Vagina (tissue), 2 donors: ENCODE measurements around the gene ZBTB25. TPM values are rescaled to one million over a fixed set of nuclear protein-coding genes. Genes with fewer than 3 reads are reported as not detected.

Experiments
- DNase-seq, 2 donors: peaks; one replicate each; pipeline ENCODE4 v3.0.0-alpha.2; 2017; ENCODE audit errors: extremely low spot score in 2 of 2
- H3K27ac ChIP-seq: fragments of 200-600 bp; sonication (generic); one replicate; pipeline ENCODE4 v1.5.1; 2019
- H3K27me3 ChIP-seq: fragments of 200-600 bp; sonication (generic); one replicate; pipeline ENCODE4 v1.5.1; 2019
- H3K36me3 ChIP-seq, 2 donors: fragments of 200-600 bp; sonication (generic); one replicate each; pipeline ENCODE4 v1.5.1; 2017 to 2019
- H3K4me1 ChIP-seq: fragments of 200-600 bp; sonication (generic); one replicate; pipeline ENCODE4 v1.5.1; 2019
- H3K4me3 ChIP-seq, 2 donors: fragments of 200-600 bp; sonication (generic); 1 replicate in 1 of 2; 2 replicates in 1 of 2; pipeline ENCODE4 v1.5.1; 2016 to 2019
- H3K9me3 ChIP-seq: fragments of 200-600 bp; sonication (generic); one replicate; pipeline ENCODE4 v1.5.1; 2019
- CTCF ChIP-seq, 3 experiments: fragments of 450-650 bp in 2 of 3; fragments of 200-600 bp in 1 of 3; sonication (generic) in 1 of 3; IDR thresholded peaks; one replicate each; pipeline ENCODE4 v1.5.1; 2017 to 2019; ENCODE audit warnings: antibody characterized with exemption in 3 of 3, mild to moderate bottlenecking in 2 of 3, moderate library complexity in 2 of 3
- POLR2A ChIP-seq, 2 donors: fragments of 450-650 bp; IDR thresholded peaks; one replicate each; pipeline ENCODE4 v1.6.1; 2017; ENCODE audit warnings: antibody characterized with exemption in 2 of 2, mild to moderate bottlenecking in 2 of 2, moderate library complexity in 2 of 2
- POLR2AphosphoS5 ChIP-seq, 2 donors: sonication (generic); formaldehyde crosslinking; IDR thresholded peaks; one replicate each; pipeline ENCODE4 v1.9.0; 2017; ENCODE audit warnings: antibody characterized with exemption in 2 of 2, mild to moderate bottlenecking in 2 of 2, low read depth in 1 of 2; ENCODE audit not compliant: insufficient read depth in 1 of 2
- intact Hi-C: fragments of 100-400 bp; cut with DNase I; formaldehyde crosslinking; loops from one replicate; pipeline ENCODE4 v1.15.1; 2023
- total RNA-seq: library from RNA; depleted of rRNA; stranded (reverse); fragments of >200 nt; gene quantifications from one replicate; pipeline ENCODE4 v1.2.3, GENCODE V29; 2016

Gene ZBTB25
- total RNA-seq, 1 donor from 2014 or later: 11.3 TPM

GRCh38 chr14:64502887-64503433, 678 bp downstream of the ZBTB25 start:
- intact Hi-C loops: no loop called here
- Histone ChIP-seq H3K27ac (peak overlapping the region; percentile 94), H3K4me1 (peaks cover 60% of the 10 kb centered on the region), H3K27me3 (no peaks in the 10 kb centered on the region), H3K36me3 (no peaks in the 10 kb centered on the region), H3K4me3 (peak overlapping the region; percentile 68 to 90), H3K9me3 (no peaks in the 10 kb centered on the region)
- DNase-seq: no peak
- no peak for TF ChIP-seq POLR2AphosphoS5 (IDR thresholded peaks at IDR 0.05; ENCODE audit: insufficient read depth in 1 of 2, low read depth in 1 of 2)
- TF ChIP-seq CTCF (IDR thresholded peaks at IDR 0.05): no peak
- no peak for TF ChIP-seq POLR2A (IDR thresholded peaks at IDR 0.05)

DNA sequence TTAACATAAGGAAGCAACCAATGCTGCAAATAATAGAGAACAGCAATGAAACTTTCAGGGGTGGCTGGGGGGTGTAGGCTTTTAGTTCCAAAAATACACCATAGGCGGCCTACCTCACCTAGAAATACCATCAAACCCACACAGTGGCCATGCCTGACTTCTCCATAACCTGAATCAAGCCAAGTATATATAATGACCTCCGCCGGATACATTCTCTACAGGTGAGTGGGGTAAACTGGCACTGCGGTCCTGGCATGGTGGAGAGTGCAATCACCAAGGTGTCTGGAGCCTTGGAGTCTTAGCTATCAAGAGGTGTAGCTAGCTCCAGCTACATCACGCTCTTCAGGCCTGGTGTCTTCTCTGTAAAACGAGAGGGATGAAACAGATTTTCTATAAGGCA, 1.2 kb downstream of the ZBTB25 start:
- Histone ChIP-seq H3K27me3 (no peaks in the 10 kb centered on the region), H3K4me1 (peaks cover 55% of the 10 kb centered on the region), H3K27ac (peak overlapping the region; percentile 94), H3K36me3 (no peaks in the 10 kb centered on the region), H3K9me3 (no peaks in the 10 kb centered on the region), H3K4me3 (peak overlapping the region; percentile 68 to 90)
- TF ChIP-seq POLR2A (IDR thresholded peaks at IDR 0.05) (no peak), CTCF (IDR thresholded peaks at IDR 0.05) (no peak), POLR2AphosphoS5 (IDR thresholded peaks at IDR 0.05; ENCODE audit: insufficient read depth in 1 of 2, low read depth in 1 of 2) (no peak)
- intact Hi-C loops: no loop called here
- no peak for DNase-seq

DNA sequence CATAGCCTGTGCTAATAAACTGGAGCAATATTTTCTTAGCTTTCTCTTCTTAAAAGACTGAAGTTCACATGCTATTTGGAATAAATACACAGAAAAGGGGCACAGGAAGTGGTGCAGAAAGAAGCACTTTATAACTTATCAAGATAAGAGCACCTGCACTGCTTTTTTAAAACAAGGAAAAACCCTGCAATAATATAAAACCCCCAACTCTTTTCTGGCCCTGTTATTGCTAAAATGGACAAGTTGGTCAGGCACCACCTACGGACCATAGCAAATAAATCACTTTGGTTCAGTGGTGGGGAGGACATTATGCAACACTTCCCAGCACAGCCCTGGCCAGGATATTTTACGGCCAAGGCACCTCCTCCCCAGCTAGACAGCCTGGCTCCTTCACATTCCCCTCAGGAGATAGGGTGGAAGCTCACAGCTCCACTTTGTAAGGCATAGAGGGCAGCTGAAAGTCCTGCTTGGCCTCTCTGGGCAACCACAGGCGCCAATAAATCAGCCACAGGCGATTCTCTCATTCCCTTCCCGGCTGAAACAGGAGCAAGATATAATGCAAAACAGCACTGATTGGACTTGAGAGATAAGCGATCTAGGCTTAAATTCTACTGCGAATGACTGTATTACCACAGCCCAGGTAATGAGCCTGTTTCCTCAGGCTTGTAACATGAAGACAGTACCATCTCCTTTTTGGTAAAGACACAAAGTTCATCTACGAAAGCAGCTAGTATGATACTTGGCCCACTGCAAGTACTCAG, 2.0 kb downstream of the ZBTB25 start:
- Histone ChIP-seq H3K36me3 (no peaks in the 10 kb centered on the region), H3K27me3 (no peaks in the 10 kb centered on the region), H3K27ac (peak overlapping the region; percentile 94), H3K4me3 (peak overlapping the region; percentile 68 to 90), H3K4me1 (peaks cover 46% of the 10 kb centered on the region), H3K9me3 (no peaks in the 10 kb centered on the region)
- intact Hi-C loops: no loop called here
- peak in 1 of 2 donors; percentile 93 for DNase-seq
- TF ChIP-seq POLR2A (IDR thresholded peaks at IDR 0.05) (no peak), POLR2AphosphoS5 (IDR thresholded peaks at IDR 0.05; ENCODE audit: insufficient read depth in 1 of 2, low read depth in 1 of 2) (peak; percentile 64 to 66)

DNA sequence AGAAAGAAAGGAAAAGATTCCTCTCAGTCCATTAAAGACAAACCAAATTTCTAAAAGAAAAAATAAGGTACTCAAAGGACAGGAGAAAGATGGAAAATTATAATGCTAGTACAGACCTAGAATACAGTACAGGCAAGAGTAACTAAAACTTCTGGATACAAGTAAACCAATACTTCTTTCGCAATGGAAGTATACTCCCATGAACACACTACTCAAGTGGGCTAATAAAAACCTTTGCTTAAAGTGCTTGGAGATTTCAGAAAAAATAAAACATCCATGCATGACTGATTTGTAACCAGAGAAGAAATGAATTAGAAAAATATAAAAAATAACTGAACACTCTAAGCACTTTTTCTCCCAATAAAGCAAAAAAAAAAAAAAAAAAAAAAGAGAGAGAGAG, 3.5 kb downstream of the ZBTB25 start:
- DNase-seq: no peak
- H3K36me3 ChIP-seq: no peaks in the 10 kb centered on the region
- no peaks in the 10 kb centered on the region for H3K27me3 ChIP-seq
- no peaks in the 10 kb centered on the region for H3K9me3 ChIP-seq
- H3K27ac ChIP-seq: no peak overlapping the region
- H3K4me1 ChIP-seq: peaks cover 34% of the 10 kb centered on the region
- H3K4me3 ChIP-seq: no peak overlapping the region
- TF ChIP-seq CTCF (IDR thresholded peaks at IDR 0.05) (no peak), POLR2A (IDR thresholded peaks at IDR 0.05) (no peak), POLR2AphosphoS5 (IDR thresholded peaks at IDR 0.05; ENCODE audit: insufficient read depth in 1 of 2, low read depth in 1 of 2) (no peak)
- intact Hi-C loops: no loop called here

DNA sequence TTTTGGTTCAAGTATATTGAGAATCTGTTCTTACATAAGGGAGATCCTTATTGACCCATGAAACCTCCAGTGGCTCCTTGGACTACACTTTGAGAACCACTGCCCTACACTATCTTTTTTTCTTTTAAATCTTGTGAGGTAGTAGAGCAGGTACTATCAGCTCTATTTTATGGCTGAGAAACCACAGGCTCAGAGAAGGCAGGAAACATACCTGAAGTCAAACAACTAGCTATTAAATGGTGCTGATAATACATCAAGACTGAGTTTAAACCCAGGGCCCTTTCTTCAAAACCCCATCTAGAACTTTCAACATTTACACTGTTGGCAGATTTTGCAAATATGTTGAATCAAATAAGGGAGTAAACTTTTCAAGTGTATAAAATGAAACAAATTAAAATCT, 6.9 kb downstream of the ZBTB25 start:
- TF ChIP-seq POLR2A (IDR thresholded peaks at IDR 0.05) (no peak), POLR2AphosphoS5 (IDR thresholded peaks at IDR 0.05; ENCODE audit: insufficient read depth in 1 of 2, low read depth in 1 of 2) (no peak), CTCF (IDR thresholded peaks at IDR 0.05) (no peak)
- H3K4me1 ChIP-seq: peaks cover 20% of the 10 kb centered on the region
- no peak overlapping the region for H3K27ac ChIP-seq
- H3K4me3 ChIP-seq: no peak overlapping the region
- intact Hi-C loops: no loop called here
- DNase-seq: no peak
- H3K36me3 ChIP-seq: no peaks in the 10 kb centered on the region
- H3K27me3 ChIP-seq: no peaks in the 10 kb centered on the region
- no peaks in the 10 kb centered on the region for H3K9me3 ChIP-seq
